Measurements from ENCODE around the gene KRT23. TPM values are rescaled to one million over a fixed set of nuclear protein-coding genes. Genes with fewer than 3 reads are reported as not detected.

KRT23 gene
- total RNA-seq, 1 donor from 2014 or later = not detected

DNA sequence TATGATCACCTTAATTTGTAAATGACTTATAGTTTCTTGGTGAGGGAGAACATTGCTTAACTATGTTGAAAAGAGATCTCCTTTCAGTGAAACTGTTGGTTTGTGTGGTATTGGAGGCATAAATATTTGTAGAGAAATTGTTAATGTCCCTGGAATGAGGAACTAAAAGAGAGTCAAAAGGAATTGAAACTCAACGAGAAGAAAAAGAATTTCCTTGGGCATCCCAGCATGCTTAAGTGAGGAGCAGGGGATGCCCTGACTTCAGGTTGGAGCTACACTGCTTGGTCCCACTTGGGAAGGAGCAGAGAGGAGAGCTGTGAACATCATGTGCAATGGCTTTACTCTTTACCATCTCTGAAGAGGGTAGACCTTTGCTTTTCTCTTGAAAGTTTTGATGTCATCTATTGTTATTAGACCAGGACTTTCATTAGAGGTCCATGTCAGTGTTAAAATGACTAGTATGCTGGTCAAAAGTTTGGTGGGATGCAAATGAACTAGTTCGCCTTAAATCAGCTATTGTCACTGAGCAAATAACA lies 21.7 kb downstream of the KRT23 start:
- Mint-ChIP-seq H3K4me3 (ENCODE audit: unreplicated experiment) (no peak overlapping the region), H3K27me3 (ENCODE audit: unreplicated experiment) (no peaks in the 10 kb centered on the region), H3K4me1 (ENCODE audit: low read depth, unreplicated experiment) (no peaks in the 10 kb centered on the region), H3K36me3 (ENCODE audit: unreplicated experiment) (no peaks in the 10 kb centered on the region), H3K27ac (ENCODE audit: unreplicated experiment) (no peak overlapping the region), H3K9me3 (ENCODE audit: unreplicated experiment) (peaks cover 2% of the 10 kb centered on the region)
- TF ChIP-seq, protein P1, sequence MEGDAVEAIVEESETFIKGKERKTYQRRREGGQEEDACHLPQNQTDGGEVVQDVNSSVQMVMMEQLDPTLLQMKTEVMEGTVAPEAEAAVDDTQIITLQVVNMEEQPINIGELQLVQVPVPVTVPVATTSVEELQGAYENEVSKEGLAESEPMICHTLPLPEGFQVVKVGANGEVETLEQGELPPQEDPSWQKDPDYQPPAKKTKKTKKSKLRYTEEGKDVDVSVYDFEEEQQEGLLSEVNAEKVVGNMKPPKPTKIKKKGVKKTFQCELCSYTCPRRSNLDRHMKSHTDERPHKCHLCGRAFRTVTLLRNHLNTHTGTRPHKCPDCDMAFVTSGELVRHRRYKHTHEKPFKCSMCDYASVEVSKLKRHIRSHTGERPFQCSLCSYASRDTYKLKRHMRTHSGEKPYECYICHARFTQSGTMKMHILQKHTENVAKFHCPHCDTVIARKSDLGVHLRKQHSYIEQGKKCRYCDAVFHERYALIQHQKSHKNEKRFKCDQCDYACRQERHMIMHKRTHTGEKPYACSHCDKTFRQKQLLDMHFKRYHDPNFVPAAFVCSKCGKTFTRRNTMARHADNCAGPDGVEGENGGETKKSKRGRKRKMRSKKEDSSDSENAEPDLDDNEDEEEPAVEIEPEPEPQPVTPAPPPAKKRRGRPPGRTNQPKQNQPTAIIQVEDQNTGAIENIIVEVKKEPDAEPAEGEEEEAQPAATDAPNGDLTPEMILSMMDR (IDR thresholded peaks at IDR 0.05; ENCODE audit: partially characterized antibody, unreplicated experiment) = no peak
- no peak for DNase-seq

DNA sequence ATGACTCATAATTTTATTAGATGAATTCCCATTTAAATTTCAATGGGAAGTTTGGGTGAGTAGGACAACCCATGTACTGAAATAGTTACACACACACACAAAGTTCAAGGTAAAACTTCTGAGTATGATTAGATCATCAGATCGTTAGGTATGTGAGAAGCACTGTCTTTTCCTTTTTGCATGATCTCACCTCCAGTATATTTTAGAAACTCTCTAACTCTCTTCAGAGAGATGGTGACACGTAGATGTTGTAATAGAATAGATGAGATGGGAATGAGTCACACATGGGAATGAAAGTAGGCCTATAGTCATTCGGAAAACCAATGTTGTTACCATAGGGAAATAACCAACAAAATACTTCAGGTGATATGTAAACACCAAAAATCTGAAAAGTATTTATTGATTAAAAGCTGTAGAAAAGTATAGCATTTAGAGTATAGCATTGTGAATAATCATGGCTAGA lies 22.2 kb downstream of the KRT23 start:
- H3K27ac Mint-ChIP-seq (ENCODE audit: unreplicated experiment) = no peak overlapping the region
- H3K36me3 Mint-ChIP-seq (ENCODE audit: unreplicated experiment) = no peaks in the 10 kb centered on the region

DNA sequence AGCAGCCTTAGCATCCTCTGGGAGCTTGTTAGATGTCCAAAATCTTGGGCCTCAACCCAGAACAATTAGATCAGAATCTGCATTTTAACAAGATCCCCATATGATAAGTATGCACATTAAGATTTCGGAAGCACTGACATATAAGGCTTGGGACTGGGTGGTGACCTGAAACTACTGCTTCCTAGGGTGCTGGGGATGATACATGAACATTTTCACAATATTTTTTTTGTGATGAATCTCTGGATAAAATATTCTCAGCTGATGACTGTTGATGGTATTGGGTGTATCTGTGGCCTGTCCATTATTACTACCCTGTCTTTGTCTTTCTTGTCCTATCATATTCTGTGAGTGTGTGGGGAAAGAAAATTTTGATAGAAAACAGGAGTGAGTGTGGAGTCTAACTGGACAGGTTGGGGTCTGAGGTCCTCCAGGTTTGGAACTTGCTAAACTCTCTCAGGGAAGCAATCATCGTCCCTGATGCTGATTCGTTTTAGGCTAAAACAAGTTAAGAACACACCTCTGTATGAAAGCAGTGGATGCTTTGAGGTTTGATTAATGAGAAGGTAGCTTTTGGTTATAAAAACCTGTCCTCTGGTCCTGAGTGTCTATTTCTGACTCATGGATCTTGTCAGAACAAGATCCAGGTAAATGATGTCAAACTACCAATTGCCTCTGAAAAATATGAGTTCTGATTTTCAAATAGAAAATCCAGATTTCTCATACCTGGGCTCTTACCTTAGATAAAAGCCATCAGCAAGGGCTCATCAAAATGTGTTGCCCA lies 23.2 kb downstream of the KRT23 start:
- DNase-seq = no peak
- H3K27me3 Mint-ChIP-seq (ENCODE audit: unreplicated experiment) = no peaks in the 10 kb centered on the region
- TF ChIP-seq, protein P1 (IDR thresholded peaks at IDR 0.05; ENCODE audit: partially characterized antibody, unreplicated experiment) = no peak
- H3K27ac Mint-ChIP-seq (ENCODE audit: unreplicated experiment) = no peak overlapping the region
- H3K4me3 Mint-ChIP-seq (ENCODE audit: unreplicated experiment) = no peak overlapping the region
- no peaks in the 10 kb centered on the region for H3K36me3 Mint-ChIP-seq (ENCODE audit: unreplicated experiment)
- no peaks in the 10 kb centered on the region for H3K4me1 Mint-ChIP-seq (ENCODE audit: low read depth, unreplicated experiment)
- H3K9me3 Mint-ChIP-seq (ENCODE audit: unreplicated experiment) = peaks cover 2% of the 10 kb centered on the region

More for the DNA sequence above, 22.2 kb downstream of the KRT23 start:
- H3K4me1 Mint-ChIP-seq (ENCODE audit: low read depth, unreplicated experiment) = no peaks in the 10 kb centered on the region
- TF ChIP-seq, protein P1 (IDR thresholded peaks at IDR 0.05; ENCODE audit: partially characterized antibody, unreplicated experiment) = no peak
- no peaks in the 10 kb centered on the region for H3K27me3 Mint-ChIP-seq (ENCODE audit: unreplicated experiment)
- H3K9me3 Mint-ChIP-seq (ENCODE audit: unreplicated experiment) = peaks cover 2% of the 10 kb centered on the region
- DNase-seq = no peak
- H3K4me3 Mint-ChIP-seq (ENCODE audit: unreplicated experiment) = no peak overlapping the region

DNA sequence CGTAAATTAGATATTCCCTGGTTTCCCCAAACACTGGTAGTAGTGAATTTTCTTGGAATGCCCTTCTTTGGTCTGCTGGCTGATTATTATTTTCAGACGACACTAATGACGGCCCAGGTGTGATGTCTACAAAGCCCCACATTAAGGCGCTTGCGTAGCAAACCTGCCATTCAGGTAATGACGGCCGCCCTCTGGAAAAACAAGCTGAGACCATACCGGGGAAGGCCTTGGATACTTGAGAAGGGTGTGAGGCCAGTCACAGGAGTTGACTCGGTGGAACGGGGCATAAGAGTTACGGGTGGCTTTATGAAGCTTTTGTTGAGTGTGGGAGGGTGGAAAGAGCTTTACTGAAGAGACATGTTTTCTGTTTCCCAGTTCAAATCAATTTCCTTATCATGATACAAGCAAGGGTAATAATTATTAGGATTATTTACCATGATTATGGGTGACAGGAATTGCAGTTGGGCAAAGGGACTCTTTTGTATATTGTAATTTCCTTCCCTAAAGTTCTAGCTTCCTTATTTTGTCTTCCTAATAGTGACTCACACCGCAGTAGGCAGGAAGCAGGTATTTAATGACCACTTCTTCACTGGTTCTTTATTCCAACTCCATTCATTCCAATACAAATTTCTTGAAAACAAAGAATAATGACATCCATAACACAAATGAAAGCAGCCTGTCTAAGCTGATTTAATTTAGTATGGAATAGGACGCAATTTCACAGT lies 24.8 kb downstream of the KRT23 start:
- TF ChIP-seq, protein P1 (IDR thresholded peaks at IDR 0.05; ENCODE audit: partially characterized antibody, unreplicated experiment) = no peak
- no peaks in the 10 kb centered on the region for H3K27me3 Mint-ChIP-seq (ENCODE audit: unreplicated experiment)
- no peaks in the 10 kb centered on the region for H3K4me1 Mint-ChIP-seq (ENCODE audit: low read depth, unreplicated experiment)
- peaks cover 2% of the 10 kb centered on the region for H3K9me3 Mint-ChIP-seq (ENCODE audit: unreplicated experiment)
- H3K4me3 Mint-ChIP-seq (ENCODE audit: unreplicated experiment) = no peak overlapping the region
- no peak overlapping the region for H3K27ac Mint-ChIP-seq (ENCODE audit: unreplicated experiment)
- no peak for DNase-seq
- H3K36me3 Mint-ChIP-seq (ENCODE audit: unreplicated experiment) = no peaks in the 10 kb centered on the region
